KMS-11 (cell line): ENCODE measurements around the gene ATP1A3.
"Not testable (repeated sequence)": the region's sequence is repeated elsewhere in the genome, so short reads cannot be mapped to it uniquely, and the experiment has no call there.

ENCODE experiments used
- H2AFZ ChIP-seq: fragments of 200-600 bp; sonication (generic); 2 replicates; pipeline ENCODE4 v1.6.1; 2016; ENCODE audit warnings: antibody characterized with exemption, mixed run types, low read depth
- H3K27ac ChIP-seq: fragments of 200-600 bp; sonication (generic); 2 replicates; pipeline ENCODE4 v1.6.1; 2016; ENCODE audit warnings: mild to moderate bottlenecking, mixed run types
- H3K27me3 ChIP-seq: fragments of 200-600 bp; sonication (generic); 2 replicates; pipeline ENCODE4 v1.6.1; 2017; ENCODE audit warnings: mild to moderate bottlenecking, low read depth, mixed run types, moderate library complexity; ENCODE audit not compliant: insufficient read depth
- H3K36me3 ChIP-seq: fragments of 200-600 bp; sonication (generic); 2 replicates; pipeline ENCODE4 v1.6.1; 2017; ENCODE audit warnings: mild to moderate bottlenecking, mixed run types; ENCODE audit not compliant: insufficient read depth
- H3K4me1 ChIP-seq: fragments of 200-600 bp; sonication (generic); 2 replicates; pipeline ENCODE4 v1.6.1; 2016; ENCODE audit warnings: mild to moderate bottlenecking, low read depth, mixed run types; ENCODE audit not compliant: poor library complexity, severe bottlenecking
- H3K4me2 ChIP-seq: fragments of 200-600 bp; sonication (generic); 2 replicates; pipeline ENCODE4 v1.7.0; 2016; ENCODE audit warnings: mild to moderate bottlenecking, mixed run types
- H3K4me3 ChIP-seq: fragments of 200-600 bp; sonication (generic); IDR thresholded peaks from 2 replicates; pipeline ENCODE4 v1.6.1; 2017; ENCODE audit warnings: low read depth, low read length, mixed read lengths; ENCODE audit not compliant: insufficient read depth
- H3K79me2 ChIP-seq: fragments of 200-600 bp; sonication (generic); 2 replicates; pipeline ENCODE4 v1.6.1; 2016; ENCODE audit warnings: low read depth, mixed run types; ENCODE audit not compliant: insufficient read depth
- H3K9ac ChIP-seq: fragments of 200-600 bp; sonication (generic); 2 replicates; pipeline ENCODE4 v1.6.1; 2016; ENCODE audit warnings: mild to moderate bottlenecking, mixed run types
- H4K20me1 ChIP-seq: fragments of 200-600 bp; sonication (generic); 2 replicates; pipeline ENCODE4 v1.6.1; 2016; ENCODE audit warnings: mild to moderate bottlenecking, mixed run types; ENCODE audit not compliant: insufficient read depth
- CTCF ChIP-seq: fragments of 200-600 bp; sonication (generic); conservative IDR thresholded peaks from 2 replicates; pipeline ENCODE4 v1.6.1; 2017; ENCODE audit warnings: low read depth, mild to moderate bottlenecking, antibody characterized with exemption, low read length, moderate library complexity, mixed read lengths

ATP1A3 gene

GRCh38 chr19:41994521-41994971 lies 516 bp upstream of the ATP1A3 start:
- Histone ChIP-seq H3K4me1 (no peaks in the 10 kb centered on the region), H3K9ac (no peak overlapping the region), H4K20me1 (no peaks in the 10 kb centered on the region), H2AFZ (no peak overlapping the region), H3K4me2 (no peak overlapping the region; the same call in 1 of the 2 replicates), H3K27ac (no peak overlapping the region), H3K4me3 (no peak overlapping the region), H3K79me2 (no peaks in the 10 kb centered on the region), H3K27me3 (peaks cover 62% of the 10 kb centered on the region), H3K36me3 (no peaks in the 10 kb centered on the region)
- TF ChIP-seq CTCF = no peak

- not testable (repeated sequence) for H3K4me2 ChIP-seq, H3K9ac ChIP-seq, H3K4me1 ChIP-seq, H4K20me1 ChIP-seq, H3K27ac ChIP-seq, H3K36me3 ChIP-seq, H2AFZ ChIP-seq, H3K79me2 ChIP-seq, H3K4me3 ChIP-seq
- H3K27me3 ChIP-seq = peaks cover 62% of the 10 kb centered on the region
Observed at GRCh38 chr19:41991925-41992569, 2.0 kb downstream of the ATP1A3 start.

GRCh38 chr19:41991025-41991424 lies 3.0 kb downstream of the ATP1A3 start:
- TF ChIP-seq CTCF = no peak
- H3K4me3 ChIP-seq = no peak overlapping the region
- H3K27ac ChIP-seq = no peak overlapping the region
- H3K9ac ChIP-seq = no peak overlapping the region
- H3K79me2 ChIP-seq = no peaks in the 10 kb centered on the region
- no peaks in the 10 kb centered on the region for H3K4me1 ChIP-seq
- no peak overlapping the region for H3K4me2 ChIP-seq
- no peaks in the 10 kb centered on the region for H4K20me1 ChIP-seq
- no peak overlapping the region for H2AFZ ChIP-seq
- H3K27me3 ChIP-seq = peaks cover 60% of the 10 kb centered on the region
- H3K36me3 ChIP-seq = no peaks in the 10 kb centered on the region

- no peak for TF ChIP-seq CTCF
Observed at GRCh38 chr19:41990615-41991014, 3.4 kb downstream of the ATP1A3 start.

GRCh38 chr19:41990028-41990427 lies 4.0 kb downstream of the ATP1A3 start:
- TF ChIP-seq CTCF = no peak
- Histone ChIP-seq H3K36me3 (no peaks in the 10 kb centered on the region), H3K4me1 (no peaks in the 10 kb centered on the region)

More at GRCh38 chr19:41990615-41991014, 3.4 kb downstream of the ATP1A3 start:
- Histone ChIP-seq H3K9ac (no peak overlapping the region), H3K27ac (no peak overlapping the region), H4K20me1 (no peaks in the 10 kb centered on the region), H2AFZ (no peak overlapping the region), H3K4me3 (no peak overlapping the region), H3K4me1 (no peaks in the 10 kb centered on the region), H3K79me2 (no peaks in the 10 kb centered on the region), H3K4me2 (no peak overlapping the region), H3K36me3 (no peaks in the 10 kb centered on the region), H3K27me3 (peaks cover 61% of the 10 kb centered on the region)

More at GRCh38 chr19:41990028-41990427, 4.0 kb downstream of the ATP1A3 start:
- Histone ChIP-seq H3K9ac (no peak overlapping the region), H3K79me2 (no peaks in the 10 kb centered on the region), H3K4me3 (no peak overlapping the region), H3K4me2 (no peak overlapping the region), H3K27me3 (peaks cover 61% of the 10 kb centered on the region), H3K27ac (no peak overlapping the region), H2AFZ (no peak overlapping the region), H4K20me1 (no peaks in the 10 kb centered on the region)
